ENCODE data around the gene CLDN7.

- no peak for TF ChIP-seq POLR2A (IDR thresholded peaks at IDR 0.05)
- TF ChIP-seq CTCF (IDR thresholded peaks at IDR 0.05): no peak
Observed at GRCh38 chr17:7228920-7229319, 33.4 kb downstream of the CLDN7 start.

All from testis (tissue), 2 donors.